ENCODE data around the gene PTPN14.

PTPN14 gene

GRCh38 chr1:214449371-214449770 lies 102.0 kb downstream of the PTPN14 start:
- DNase-seq: no peak

GRCh38 chr1:214448536-214448935 lies 102.9 kb downstream of the PTPN14 start:
- no peak for DNase-seq

DNA sequence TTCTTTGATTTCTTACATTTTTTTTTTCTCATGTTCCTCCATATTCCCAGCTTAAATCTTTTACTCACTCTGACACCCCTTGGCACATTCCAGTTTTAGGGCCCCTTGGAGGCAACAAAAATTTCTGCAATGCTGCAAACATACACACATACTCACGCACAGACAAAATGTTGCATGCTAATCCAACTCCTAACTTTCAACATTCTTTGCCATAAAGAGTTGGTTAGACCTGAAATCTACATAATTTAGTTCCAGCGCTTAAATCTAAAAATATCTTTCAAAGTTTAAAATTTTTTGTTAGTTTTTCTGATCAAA lies 103.9 kb downstream of the PTPN14 start:
- DNase-seq: no peak

DNA sequence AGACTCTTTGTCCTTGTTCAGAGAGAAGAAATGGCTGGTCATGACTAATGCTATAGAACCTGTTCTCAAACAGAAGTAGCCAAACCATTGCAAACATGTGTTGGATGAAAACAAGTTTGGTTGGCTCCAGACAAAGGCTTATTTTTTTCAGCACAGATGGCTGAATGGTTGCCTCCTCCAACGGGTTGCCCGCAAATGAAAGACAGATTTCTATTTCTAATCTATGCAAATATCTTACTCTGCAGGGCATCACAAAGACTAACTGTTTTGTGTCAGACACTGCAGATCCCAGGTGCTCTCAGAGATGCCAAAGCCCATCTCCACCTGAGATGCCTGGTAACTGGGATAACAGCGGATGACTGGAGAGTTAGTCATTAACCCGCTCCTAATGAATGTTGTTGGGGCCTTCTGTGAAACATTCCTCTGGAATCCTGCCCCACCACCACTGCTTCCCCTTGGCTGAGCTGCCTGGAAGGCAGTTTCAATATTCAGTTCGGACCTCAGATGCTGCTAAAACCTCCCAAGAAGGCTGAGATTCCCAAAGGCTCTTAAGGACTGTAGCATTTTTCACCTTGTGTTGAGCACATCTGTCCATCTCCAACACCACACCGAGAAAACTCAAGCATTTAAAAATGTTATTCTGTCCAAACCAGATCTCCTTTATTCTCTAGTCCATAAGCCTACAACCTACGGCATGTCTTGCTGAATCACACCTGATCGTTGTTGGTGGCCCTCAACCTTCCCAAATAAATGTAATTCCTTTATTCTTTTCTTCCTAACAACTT lies 104.4 kb downstream of the PTPN14 start:
- DNase-seq: peak; percentile 100

GRCh38 chr1:214445831-214446614 lies 105.4 kb downstream of the PTPN14 start:
- peak; percentile 79 for DNase-seq

- DNase-seq: no peak
These were observed 106.2 kb downstream of the PTPN14 start for GRCh38 chr1:214445199-214445598.

DNA sequence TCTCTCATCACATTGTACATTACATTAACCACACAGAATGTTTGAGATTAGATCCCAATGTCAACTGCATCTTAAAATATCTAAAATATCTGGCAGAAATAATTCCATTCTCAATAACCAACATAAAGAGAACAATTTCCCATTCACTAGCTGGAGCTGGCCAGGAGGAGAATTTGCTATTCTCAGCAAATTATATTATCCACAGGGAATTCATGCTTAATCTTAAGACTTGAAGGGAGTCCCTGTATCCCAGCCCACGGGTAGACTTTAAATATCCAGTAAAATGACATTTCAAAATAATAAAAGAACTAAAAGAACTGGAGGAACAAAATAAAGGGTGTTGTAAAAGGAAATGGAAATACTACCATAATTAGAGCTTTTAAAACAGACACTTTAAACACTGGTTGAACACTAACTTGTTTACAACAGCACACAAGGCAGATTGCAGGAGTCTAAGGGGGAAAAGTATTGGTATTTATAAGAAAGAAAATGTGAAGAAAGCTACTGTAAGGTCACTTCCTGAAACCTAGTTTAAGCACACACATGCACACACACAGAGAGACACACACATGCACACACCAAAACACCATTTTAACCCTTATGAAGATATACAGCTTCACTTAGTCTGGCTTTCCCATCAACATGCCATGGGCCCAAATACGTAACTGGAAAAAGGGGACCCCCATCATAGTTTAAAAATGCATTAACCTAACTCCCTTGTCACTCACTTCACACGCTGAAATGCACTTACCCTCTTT lies 107.0 kb downstream of the PTPN14 start:
- no peak for DNase-seq

GRCh38 chr1:214441119-214441518 lies 110.3 kb downstream of the PTPN14 start:
- DNase-seq: no peak

GRCh38 chr1:214440219-214440965 lies 111.0 kb downstream of the PTPN14 start:
- DNase-seq: no peak

GRCh38 chr1:214439352-214440119 lies 111.9 kb downstream of the PTPN14 start:
- peak; percentile 49 for DNase-seq

DNA sequence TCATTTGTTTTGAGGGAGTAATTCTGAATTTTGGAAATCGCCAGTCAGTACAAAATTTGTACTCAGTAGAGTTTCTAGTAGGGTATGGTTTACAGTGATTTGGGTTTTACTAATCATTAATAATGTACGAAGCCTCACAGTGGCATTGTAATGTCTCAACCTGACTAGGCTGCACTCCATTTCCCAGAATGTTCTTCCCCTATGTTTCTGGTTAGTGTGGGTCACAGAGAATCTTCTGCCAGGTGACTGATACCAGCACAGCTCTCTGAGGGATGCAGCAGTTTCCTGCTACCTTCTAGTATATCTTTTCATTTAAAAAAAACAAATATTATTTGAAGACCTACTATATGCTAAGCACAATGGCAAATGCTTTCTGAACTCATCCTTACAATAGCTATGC lies 112.9 kb downstream of the PTPN14 start:
- no peak for DNase-seq

GRCh38 chr1:214438075-214438474 lies 113.3 kb downstream of the PTPN14 start:
- DNase-seq: no peak

- DNase-seq: no peak
These were observed 115.5 kb downstream of the PTPN14 start for GRCh38 chr1:214435867-214436266.

DNA sequence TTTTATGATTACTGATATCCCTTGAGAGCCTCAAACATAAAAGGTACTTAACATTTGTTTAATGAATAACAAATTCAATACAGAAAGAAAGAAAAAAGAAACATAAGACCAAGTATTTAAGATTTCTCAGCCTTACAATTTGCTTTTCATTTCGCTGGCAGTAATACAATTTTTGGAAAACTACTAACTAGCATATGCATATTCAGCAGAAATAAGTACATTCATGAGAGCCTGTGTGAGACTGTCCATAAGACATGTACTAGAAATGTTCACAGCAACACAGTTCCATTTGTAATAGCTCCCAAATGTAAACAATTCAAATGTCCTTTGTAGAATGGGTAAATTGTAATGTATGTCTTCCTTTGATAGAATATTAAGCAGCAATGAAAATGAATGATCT lies 119.2 kb downstream of the PTPN14 start:
- DNase-seq: no peak

GRCh38 chr1:214429951-214430770 lies 121.2 kb downstream of the PTPN14 start:
- DNase-seq: no peak

- DNase-seq: no peak
These were observed 123.5 kb downstream of the PTPN14 start for GRCh38 chr1:214427871-214428277.

GRCh38 chr1:214426426-214426812 lies 125.0 kb downstream of the PTPN14 start:
- DNase-seq: no peak

DNA sequence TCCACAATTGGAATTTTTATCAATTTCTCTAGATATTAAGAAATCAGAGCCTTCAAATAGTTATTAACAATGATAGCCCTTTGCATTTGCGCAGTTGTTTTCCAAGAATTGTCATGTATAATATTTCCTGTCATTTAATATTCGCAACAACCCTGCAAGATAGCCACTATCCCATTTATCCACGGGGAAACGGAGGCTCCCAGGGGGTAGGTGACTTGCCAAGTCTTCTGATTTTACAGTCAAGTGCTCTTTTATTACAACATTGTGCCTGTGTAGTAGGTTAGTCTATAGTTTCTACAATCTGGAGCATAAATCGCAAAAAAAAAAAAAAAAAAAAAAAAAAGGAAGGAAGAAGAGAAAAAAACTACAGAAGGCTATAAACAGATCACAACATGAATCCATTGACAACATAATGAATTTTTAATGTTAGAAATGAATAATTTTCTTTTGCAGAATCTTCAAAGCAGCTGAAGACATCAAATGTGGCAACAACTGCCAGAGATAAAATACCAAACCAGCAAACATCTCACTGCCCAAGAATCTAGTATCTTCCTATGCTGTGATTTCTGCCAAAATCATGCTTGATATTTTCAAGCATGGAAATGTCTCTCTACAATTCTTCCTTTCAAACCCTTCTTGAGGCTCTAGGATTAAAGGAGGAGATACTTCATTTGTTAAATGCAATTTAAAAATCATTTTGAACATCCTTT lies 125.5 kb downstream of the PTPN14 start:
- no peak for DNase-seq

- DNase-seq: no peak
These were observed 126.3 kb downstream of the PTPN14 start for GRCh38 chr1:214425101-214425500.

GRCh38 chr1:214423045-214423444 lies 128.4 kb downstream of the PTPN14 start:
- no peak for DNase-seq
